ENCODE results near the gene RBBP8NL. TPM values are rescaled to one million over a fixed set of nuclear protein-coding genes. Genes with fewer than 3 reads are reported as not detected.

The RBBP8NL gene
- total RNA-seq, 2 donors from 2014 or later: not detected

DNA sequence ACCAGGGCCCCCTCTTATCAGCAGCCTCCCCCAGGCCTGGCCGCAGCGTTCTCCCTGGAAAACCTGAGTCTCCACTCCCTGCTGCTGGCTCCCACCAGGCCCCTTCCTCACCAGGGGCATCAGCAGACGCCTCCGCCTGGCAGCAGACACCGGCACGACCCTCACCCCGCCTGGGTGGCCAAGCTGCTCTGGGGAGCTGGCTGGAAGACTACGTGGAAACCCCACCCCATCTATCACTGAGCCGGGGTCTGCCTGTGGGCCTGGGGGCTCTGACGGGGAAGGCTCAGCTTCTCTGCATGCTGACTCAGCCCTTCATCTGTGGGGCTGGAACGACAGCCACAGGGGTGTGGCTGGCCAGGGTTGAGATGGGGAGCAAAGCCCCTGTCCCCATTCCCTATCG, 19.1 kb upstream of the RBBP8NL start:
- H3K27ac ChIP-seq: no peak overlapping the region
- H3K36me3 ChIP-seq: no peaks in the 10 kb centered on the region
- H3K27me3 ChIP-seq: no peaks in the 10 kb centered on the region
- TF ChIP-seq, protein P1, sequence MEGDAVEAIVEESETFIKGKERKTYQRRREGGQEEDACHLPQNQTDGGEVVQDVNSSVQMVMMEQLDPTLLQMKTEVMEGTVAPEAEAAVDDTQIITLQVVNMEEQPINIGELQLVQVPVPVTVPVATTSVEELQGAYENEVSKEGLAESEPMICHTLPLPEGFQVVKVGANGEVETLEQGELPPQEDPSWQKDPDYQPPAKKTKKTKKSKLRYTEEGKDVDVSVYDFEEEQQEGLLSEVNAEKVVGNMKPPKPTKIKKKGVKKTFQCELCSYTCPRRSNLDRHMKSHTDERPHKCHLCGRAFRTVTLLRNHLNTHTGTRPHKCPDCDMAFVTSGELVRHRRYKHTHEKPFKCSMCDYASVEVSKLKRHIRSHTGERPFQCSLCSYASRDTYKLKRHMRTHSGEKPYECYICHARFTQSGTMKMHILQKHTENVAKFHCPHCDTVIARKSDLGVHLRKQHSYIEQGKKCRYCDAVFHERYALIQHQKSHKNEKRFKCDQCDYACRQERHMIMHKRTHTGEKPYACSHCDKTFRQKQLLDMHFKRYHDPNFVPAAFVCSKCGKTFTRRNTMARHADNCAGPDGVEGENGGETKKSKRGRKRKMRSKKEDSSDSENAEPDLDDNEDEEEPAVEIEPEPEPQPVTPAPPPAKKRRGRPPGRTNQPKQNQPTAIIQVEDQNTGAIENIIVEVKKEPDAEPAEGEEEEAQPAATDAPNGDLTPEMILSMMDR (IDR thresholded peaks at IDR 0.05): no peak
- no peak for DNase-seq (ENCODE audit: low spot score)
- H3K4me1 ChIP-seq: no peaks in the 10 kb centered on the region
- no peaks in the 10 kb centered on the region for H3K9me3 ChIP-seq
- no peak overlapping the region for H3K4me3 ChIP-seq

DNA sequence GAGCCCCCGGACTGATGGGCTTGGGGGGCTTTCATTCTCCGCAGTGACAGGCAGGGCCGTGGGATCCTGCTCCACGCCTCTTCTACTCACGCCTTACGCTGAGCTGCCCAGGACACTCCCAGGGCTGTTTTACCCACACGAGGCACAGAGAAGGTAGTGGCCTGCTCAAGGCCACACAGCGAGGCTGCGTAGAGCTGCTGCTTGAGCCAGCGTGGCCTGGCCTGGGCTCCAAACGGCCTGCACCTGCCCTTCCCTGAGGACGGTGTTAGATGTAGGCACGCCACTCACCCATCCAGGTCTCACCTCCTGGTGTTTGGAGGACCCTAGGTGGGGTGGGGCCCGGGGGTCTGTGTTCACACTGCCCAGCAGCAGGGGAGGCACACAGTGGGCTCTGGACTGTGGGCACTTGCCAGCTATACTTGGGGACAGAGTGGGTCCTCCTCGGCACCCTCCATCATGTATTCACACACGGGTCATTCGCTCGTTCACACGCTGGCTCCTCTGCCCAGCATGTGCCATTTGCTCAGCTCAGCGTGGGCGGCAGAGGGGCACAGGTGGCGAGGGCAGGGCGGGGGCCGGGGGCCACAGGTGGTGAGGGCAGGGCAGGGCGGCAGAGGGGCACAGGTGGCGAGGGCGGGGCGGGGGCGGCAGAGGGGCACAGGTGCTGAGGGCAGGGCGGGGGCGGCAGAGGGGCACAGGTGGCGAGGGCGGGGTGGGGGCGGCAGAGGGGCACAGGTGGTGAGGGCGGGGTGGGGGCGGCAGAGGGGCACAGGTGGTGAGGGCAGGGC, 18.4 kb upstream of the RBBP8NL start:
- H3K4me3 ChIP-seq: no peak overlapping the region
- no peaks in the 10 kb centered on the region for H3K36me3 ChIP-seq
- H3K4me1 ChIP-seq: no peaks in the 10 kb centered on the region
- no peaks in the 10 kb centered on the region for H3K9me3 ChIP-seq
- TF ChIP-seq, protein P1 (IDR thresholded peaks at IDR 0.05): no peak
- H3K27ac ChIP-seq: no peak overlapping the region
- DNase-seq (ENCODE audit: low spot score): no peak
- no peaks in the 10 kb centered on the region for H3K27me3 ChIP-seq

DNA sequence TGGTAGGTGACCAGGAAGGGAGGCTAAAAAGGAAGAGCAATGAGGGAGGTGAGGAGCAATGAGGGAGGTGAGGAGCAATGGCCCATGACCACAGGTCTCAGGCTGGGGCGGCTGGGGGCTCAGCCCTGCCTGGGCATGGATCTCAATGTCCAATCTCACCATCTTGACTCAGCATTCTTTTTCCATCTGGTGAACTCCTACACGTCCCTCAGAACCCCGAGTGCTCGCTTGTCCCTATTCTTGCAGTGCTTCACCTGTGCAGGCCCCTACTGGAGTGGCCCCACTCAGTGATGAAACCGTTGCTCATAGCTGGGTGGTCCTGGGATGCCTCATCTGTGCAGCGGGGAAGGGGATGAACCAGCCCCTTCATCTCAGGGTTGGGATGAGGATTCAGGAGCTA, 16.9 kb upstream of the RBBP8NL start:
- H3K27ac ChIP-seq: no peak overlapping the region
- TF ChIP-seq, protein P1 (IDR thresholded peaks at IDR 0.05): no peak
- DNase-seq (ENCODE audit: low spot score): no peak
- H3K36me3 ChIP-seq: no peaks in the 10 kb centered on the region
- H3K4me1 ChIP-seq: no peaks in the 10 kb centered on the region
- no peaks in the 10 kb centered on the region for H3K9me3 ChIP-seq
- no peak overlapping the region for H3K4me3 ChIP-seq
- no peaks in the 10 kb centered on the region for H3K27me3 ChIP-seq

DNA sequence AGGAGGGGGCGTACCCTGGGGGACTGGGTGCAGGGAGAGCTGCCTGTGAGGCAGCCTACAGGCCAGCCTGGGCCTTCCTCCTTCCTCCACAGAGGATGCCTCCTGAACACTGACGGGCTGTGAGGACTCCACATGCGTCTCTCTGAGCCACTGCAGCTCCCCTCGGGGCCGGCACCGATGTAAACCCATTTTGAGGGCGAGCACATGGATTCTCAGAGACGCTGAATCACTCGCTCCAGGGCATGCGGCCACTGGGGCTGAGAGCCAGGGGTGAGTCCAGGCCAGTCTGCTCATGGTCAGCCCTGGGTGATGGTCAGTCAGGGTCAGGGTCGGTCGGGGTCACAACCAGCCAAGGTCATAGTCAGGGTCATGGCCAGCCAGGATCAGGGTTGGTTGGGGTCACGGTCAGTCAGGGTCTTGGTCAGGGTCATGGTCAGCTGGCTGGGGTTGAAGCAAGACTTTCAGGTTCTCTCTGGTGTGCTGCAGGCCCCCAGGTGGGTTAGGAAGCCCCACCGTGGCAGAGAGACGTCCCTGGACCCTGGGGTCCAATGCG, 14.7 kb upstream of the RBBP8NL start:
- no peak for DNase-seq (ENCODE audit: low spot score)
- H3K4me1 ChIP-seq: no peaks in the 10 kb centered on the region
- H3K4me3 ChIP-seq: no peak overlapping the region
- H3K27ac ChIP-seq: no peak overlapping the region
- no peaks in the 10 kb centered on the region for H3K36me3 ChIP-seq
- no peaks in the 10 kb centered on the region for H3K27me3 ChIP-seq
- H3K9me3 ChIP-seq: no peaks in the 10 kb centered on the region
- TF ChIP-seq, protein P1 (IDR thresholded peaks at IDR 0.05): no peak

DNA sequence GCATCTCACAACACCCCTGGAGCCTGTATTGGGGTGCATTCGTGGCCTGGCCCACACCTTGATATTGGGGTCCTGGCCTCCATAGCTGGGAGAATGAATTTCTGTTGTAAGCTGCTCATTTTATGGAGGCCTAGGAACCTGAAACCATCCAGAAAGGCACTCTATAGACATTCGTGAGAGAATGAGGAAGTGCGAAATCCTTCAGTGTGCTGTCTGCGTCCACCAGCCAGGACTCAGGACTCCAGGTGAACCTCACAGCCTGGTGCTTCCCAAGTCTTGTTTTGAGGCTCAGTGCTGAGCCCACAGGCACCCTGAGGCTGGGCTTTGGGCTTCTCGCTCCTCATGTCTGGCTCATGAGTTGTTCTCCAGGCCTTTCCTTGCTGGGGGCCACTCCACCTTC, 11.9 kb upstream of the RBBP8NL start:
- no peak overlapping the region for H3K4me3 ChIP-seq
- no peaks in the 10 kb centered on the region for H3K27me3 ChIP-seq
- H3K9me3 ChIP-seq: no peaks in the 10 kb centered on the region
- no peak for DNase-seq (ENCODE audit: low spot score)
- no peaks in the 10 kb centered on the region for H3K36me3 ChIP-seq
- H3K4me1 ChIP-seq: peaks cover 0 to 10% of the 10 kb centered on the region in 2 donors
- H3K27ac ChIP-seq: no peak overlapping the region
- TF ChIP-seq, protein P1 (IDR thresholded peaks at IDR 0.05): no peak
